Breast epithelium (tissue), 3 donors: ENCODE measurements around the gene SAYSD1.

Experiments used
- POLR2AphosphoS5 ChIP-seq, 3 donors: sonication (generic); formaldehyde crosslinking; IDR thresholded peaks; one replicate each; pipeline ENCODE4 v1.6.1; 2017; ENCODE audit warnings: antibody characterized with exemption in 3 of 3
- TF ChIP-seq, protein P1 (sequence below), 3 donors: fragments of 450-650 bp; IDR thresholded peaks; one replicate each; pipeline ENCODE4 v1.5.1; 2016 to 2017; ENCODE audit warnings: antibody characterized with exemption in 3 of 3, mild to moderate bottlenecking in 3 of 3, moderate library complexity in 3 of 3

DNA sequence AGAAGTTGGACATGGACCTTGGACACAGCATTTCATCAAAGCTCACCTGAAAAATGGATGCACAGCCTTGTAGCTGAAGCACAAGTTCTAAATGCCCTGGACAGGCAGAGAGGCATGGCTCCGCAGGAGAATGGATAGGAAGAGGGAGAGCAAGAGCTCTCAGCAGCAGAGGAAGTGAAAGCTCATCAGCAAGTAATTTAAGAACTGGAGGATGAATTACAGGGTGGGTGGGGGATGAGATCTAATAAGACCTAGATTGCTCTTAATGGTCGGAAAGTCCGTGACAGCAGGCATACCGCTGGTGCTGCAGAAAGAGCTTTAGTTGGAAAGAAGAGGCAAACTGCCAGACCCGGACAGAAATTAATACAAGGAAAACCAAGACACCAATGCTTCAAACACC is 37.3 kb upstream of the SAYSD1 start:
- no peak for TF ChIP-seq POLR2AphosphoS5 (IDR thresholded peaks at IDR 0.05)
- TF ChIP-seq, protein P1, sequence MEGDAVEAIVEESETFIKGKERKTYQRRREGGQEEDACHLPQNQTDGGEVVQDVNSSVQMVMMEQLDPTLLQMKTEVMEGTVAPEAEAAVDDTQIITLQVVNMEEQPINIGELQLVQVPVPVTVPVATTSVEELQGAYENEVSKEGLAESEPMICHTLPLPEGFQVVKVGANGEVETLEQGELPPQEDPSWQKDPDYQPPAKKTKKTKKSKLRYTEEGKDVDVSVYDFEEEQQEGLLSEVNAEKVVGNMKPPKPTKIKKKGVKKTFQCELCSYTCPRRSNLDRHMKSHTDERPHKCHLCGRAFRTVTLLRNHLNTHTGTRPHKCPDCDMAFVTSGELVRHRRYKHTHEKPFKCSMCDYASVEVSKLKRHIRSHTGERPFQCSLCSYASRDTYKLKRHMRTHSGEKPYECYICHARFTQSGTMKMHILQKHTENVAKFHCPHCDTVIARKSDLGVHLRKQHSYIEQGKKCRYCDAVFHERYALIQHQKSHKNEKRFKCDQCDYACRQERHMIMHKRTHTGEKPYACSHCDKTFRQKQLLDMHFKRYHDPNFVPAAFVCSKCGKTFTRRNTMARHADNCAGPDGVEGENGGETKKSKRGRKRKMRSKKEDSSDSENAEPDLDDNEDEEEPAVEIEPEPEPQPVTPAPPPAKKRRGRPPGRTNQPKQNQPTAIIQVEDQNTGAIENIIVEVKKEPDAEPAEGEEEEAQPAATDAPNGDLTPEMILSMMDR (IDR thresholded peaks at IDR 0.05): no peak
